Loucy (cell line): Measurements from ENCODE around the gene C1QL4.

ENCODE experiments used
- EZH2phosphoT487 ChIP-seq: fragments of 200-600 bp; IDR thresholded peaks from 2 replicates; pipeline ENCODE4 v1.6.1; 2018; ENCODE audit warnings: antibody characterized with exemption, mild to moderate bottlenecking, moderate library complexity, borderline replicate concordance
- TF ChIP-seq, protein P1 (sequence below): fragments of 200-600 bp; sonication (generic); conservative IDR thresholded peaks from 2 replicates; pipeline ENCODE4 v1.5.1; 2014; ENCODE audit warnings: mild to moderate bottlenecking, antibody characterized with exemption, low read length

DNA sequence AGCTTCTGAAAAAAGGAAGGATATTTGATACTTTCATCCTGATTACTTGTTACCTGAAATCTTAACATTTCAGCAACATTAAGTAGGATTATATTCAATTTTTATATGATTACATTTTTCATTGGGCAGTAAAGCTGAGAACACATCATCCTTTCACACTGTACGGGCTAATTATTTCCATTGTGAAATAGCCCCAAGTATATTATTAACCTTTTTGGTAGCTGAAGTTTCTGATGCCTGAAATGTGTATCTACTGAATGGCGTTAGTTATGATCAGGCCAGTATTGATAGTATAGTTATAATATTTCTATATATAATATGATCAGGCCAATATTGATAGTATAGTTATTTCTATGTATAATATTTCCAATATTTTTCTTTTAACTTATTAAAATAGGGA is 40.4 kb upstream of the C1QL4 start:
- TF ChIP-seq, protein P1, sequence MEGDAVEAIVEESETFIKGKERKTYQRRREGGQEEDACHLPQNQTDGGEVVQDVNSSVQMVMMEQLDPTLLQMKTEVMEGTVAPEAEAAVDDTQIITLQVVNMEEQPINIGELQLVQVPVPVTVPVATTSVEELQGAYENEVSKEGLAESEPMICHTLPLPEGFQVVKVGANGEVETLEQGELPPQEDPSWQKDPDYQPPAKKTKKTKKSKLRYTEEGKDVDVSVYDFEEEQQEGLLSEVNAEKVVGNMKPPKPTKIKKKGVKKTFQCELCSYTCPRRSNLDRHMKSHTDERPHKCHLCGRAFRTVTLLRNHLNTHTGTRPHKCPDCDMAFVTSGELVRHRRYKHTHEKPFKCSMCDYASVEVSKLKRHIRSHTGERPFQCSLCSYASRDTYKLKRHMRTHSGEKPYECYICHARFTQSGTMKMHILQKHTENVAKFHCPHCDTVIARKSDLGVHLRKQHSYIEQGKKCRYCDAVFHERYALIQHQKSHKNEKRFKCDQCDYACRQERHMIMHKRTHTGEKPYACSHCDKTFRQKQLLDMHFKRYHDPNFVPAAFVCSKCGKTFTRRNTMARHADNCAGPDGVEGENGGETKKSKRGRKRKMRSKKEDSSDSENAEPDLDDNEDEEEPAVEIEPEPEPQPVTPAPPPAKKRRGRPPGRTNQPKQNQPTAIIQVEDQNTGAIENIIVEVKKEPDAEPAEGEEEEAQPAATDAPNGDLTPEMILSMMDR = no peak
- TF ChIP-seq EZH2phosphoT487 = no peak
